GM21619 (cell line): ENCODE measurements around the gene MFAP2.

Source experiments
- ATAC-seq: cut with Tn5 transposase; IDR thresholded peaks from one replicate; pipeline ENCODE4 v1.9.1; 2021; ENCODE audit not compliant: unreplicated experiment

MFAP2 gene

GRCh38 chr1:16980473-16981268 is at the start of gene MFAP2:
Gene MFAP2, minus strand, starts transcription at chr1:16980620. Its CDS starts 2,347 bp downstream, at chr1:16978273.
- no peak for ATAC-seq

GRCh38 chr1:17030206-17030605 is 49.8 kb upstream of the MFAP2 start:
- ATAC-seq: no peak

GRCh38 chr1:17028662-17029188 is 48.3 kb upstream of the MFAP2 start:
- ATAC-seq: no peak

DNA sequence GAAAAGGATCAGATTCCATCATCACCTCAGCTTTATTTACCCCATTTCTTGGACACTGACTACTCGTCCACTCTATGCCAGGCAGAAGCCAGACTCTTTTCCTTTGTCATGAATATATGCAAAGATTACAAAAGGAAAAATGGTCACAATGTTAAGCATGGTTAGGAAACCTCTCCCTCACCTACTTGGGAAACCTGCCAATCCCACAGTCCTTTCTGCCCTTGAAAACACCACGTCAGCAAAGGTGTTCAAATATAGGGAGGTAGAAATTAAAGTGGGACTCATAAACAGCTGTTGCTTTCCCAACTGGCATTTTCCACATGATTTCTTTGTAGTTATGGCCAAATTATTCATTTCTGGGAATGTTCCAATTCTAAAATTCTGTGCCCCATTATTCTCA is 47.5 kb upstream of the MFAP2 start:
- no peak for ATAC-seq

DNA sequence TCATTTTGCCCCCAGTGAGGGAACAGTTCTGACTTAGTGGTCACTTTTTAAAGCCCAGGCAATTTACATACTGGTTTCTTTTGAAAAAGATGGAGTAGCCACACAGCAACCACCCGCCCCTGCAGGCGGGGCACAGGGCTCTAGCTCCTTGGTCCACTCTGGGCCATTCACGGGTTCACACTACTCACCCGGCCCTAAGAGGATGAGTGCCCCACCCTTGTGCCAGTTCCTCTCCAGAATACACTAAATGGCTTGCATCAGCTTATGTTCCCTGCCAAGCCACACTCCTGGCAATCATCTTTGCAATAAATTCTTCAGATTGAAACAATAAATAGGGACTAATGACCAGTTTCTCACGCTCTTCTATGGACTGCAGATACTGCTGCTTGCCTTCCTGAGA is 47.0 kb upstream of the MFAP2 start:
- no peak for ATAC-seq

DNA sequence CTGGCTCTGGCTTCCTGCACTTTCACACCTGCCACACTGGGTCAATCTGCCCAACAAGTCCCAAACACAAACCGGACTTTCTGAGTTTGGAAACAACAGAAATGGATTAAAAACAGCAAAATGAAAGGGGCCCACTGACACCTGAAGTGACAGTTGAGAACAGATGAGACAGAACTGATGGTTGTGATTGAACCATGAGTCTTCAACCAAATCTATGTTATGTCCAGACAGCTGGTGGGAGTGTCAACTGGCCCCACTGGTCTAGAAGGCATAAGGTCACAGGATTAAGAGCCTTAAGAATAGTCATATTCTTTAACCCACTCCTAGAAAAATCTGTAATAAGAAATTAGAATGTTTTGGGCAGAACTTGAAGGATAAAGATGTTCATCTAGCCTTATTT is 44.3 kb upstream of the MFAP2 start:
- no peak for ATAC-seq

GRCh38 chr1:17023573-17023972 is 43.2 kb upstream of the MFAP2 start:
- no peak for ATAC-seq

- no peak for ATAC-seq
Measured at GRCh38 chr1:17023102-17023501, 42.7 kb upstream of the MFAP2 start.

GRCh38 chr1:17021896-17022295 is 41.5 kb upstream of the MFAP2 start:
- ATAC-seq: no peak

- no peak for ATAC-seq
Measured at GRCh38 chr1:17020502-17020901, 40.1 kb upstream of the MFAP2 start.

GRCh38 chr1:17018849-17019248 is 38.4 kb upstream of the MFAP2 start:
- no peak for ATAC-seq

DNA sequence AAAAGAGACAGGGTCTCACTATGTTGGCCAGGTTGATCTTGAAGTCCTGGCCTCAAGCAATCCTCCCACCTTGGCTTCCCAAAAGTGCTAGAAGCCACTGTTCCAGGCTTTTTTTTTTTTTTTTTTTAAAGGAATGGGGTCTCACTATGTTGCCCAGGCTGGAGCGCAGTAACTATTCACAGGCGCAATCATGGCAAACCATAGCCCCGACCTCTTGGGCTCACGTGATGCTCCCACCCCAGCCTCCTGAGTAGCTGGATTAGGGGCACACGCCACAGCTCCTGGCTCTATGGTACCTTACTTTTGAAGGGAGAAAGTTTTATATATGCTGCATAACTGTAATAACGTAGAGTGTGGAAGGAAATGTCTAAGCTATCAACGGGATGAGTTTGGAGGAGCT is 37.0 kb upstream of the MFAP2 start:
- ATAC-seq: no peak

DNA sequence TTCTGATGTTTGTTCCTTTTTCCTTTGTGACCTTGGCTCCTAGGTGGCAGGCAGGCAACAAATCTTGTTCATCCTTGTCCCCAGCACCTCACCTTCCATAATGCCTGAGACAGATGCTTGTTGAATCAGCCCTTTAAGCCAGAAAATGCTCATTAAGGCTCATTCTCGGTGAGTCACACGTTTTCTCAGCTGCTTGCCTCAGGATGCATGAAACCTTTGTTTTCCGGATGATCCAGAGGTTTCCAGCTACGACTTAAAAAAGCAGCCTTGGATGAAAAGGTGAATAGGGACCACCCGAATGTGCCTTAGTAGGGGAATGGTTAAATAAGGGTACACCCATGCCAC is 35.9 kb upstream of the MFAP2 start:
- no peak for ATAC-seq

DNA sequence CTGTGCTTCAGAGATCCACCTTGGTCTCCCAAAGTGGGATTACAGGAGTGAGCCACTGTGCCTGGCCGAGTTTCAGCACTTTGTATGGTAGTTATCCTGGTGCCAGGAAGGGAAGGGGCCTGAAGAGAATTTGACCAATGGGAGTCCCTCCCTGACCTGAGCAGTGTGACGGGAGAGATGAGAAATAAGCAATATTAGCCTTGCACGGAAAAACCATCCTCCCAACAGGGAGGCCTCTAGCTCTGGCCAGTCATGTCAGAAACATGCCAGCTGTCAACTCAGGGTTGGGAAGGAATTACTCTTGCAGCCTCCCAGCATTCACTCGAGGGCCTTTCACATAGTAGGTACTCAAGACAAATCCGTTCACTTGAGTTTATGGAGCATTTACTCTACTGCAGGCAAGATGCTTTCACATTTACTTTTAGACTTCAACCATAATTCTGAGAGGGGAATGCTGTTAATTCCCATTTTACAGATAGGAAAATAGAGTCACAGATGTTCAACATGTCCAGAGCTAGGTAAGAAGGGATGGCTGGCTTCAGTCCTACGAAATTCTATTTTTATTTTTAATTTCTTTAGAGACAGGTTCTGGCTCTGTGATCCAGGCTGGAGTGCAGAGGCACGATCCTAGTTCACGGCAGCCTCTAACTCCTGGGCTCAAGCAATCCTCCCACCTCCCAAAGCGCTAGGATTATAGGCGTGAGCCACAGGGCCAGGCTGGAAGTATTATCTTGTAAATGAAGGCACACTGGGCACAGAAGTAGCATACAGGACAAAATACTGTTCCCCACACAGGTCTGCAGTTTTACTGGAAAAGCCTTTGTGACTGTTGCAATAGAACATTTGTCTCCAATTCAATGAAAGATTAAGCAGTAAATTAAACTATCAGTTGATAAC is 34.5 kb upstream of the MFAP2 start:
- no peak for ATAC-seq

- ATAC-seq: no peak
Measured at GRCh38 chr1:17013491-17014320, 33.3 kb upstream of the MFAP2 start.

- no peak for ATAC-seq
Measured at GRCh38 chr1:17012775-17013490, 32.5 kb upstream of the MFAP2 start.

- peak; percentile 85 for ATAC-seq
Measured at GRCh38 chr1:17011439-17012307, 31.3 kb upstream of the MFAP2 start, which contains the start of gene ATP13A2. Gene ATP13A2, minus strand, starts transcription at chr1:17011928. Its CDS starts 190 bp downstream, at chr1:17011738.

GRCh38 chr1:17011092-17011438 is 30.6 kb upstream of the MFAP2 start:
- ATAC-seq: peak; percentile 6

- no peak for ATAC-seq
Measured at GRCh38 chr1:17009706-17010105, 29.3 kb upstream of the MFAP2 start.
